GM12864 (cell line): ENCODE measurements around the gene MUC13.

ENCODE experiments used
- DNase-seq: peaks from one replicate; pipeline ENCODE4 v3.0.0-alpha.2; 2011; ENCODE audit warnings: low read depth
- H3K4me3 ChIP-seq: 2 replicates; pipeline ENCODE4 v1.5.1; 2011; ENCODE audit warnings: mild to moderate bottlenecking, low read depth, low read length, control low read depth
- CTCF ChIP-seq: IDR thresholded peaks from 2 replicates; pipeline ENCODE4 v1.5.1; 2011; ENCODE audit warnings: low read depth, mild to moderate bottlenecking, moderate library complexity, low read length, control low read depth, inconsistent platforms; ENCODE audit errors: missing control alignments

MUC13 gene

GRCh38 chr3:124924741-124925140 is 9.8 kb downstream of the MUC13 start:
- no peak for DNase-seq
- TF ChIP-seq CTCF: no peak
- H3K4me3 ChIP-seq: no peak overlapping the region

GRCh38 chr3:124923833-124924232 is 10.7 kb downstream of the MUC13 start:
- TF ChIP-seq CTCF: peak; percentile 34
- DNase-seq: no peak
- H3K4me3 ChIP-seq: no peak overlapping the region

GRCh38 chr3:124920718-124921117 is 13.8 kb downstream of the MUC13 start:
- TF ChIP-seq CTCF: no peak
- DNase-seq: no peak
- no peak overlapping the region for H3K4me3 ChIP-seq

- no peak for DNase-seq
- H3K4me3 ChIP-seq: no peak overlapping the region
- TF ChIP-seq CTCF: no peak
Measured at GRCh38 chr3:124919756-124920155, 14.8 kb downstream of the MUC13 start.

- H3K4me3 ChIP-seq: no peak overlapping the region
- no peak for DNase-seq
- TF ChIP-seq CTCF: no peak
Measured at GRCh38 chr3:124918524-124918923, 16.0 kb downstream of the MUC13 start.

- H3K4me3 ChIP-seq: no peak overlapping the region
- DNase-seq: no peak
- no peak for TF ChIP-seq CTCF
Measured at GRCh38 chr3:124916837-124917409, 17.6 kb downstream of the MUC13 start.

GRCh38 chr3:124915254-124915653 is 19.3 kb downstream of the MUC13 start:
- no peak overlapping the region for H3K4me3 ChIP-seq
- DNase-seq: no peak
- TF ChIP-seq CTCF: no peak
